HG02840 (cell line): ENCODE results near the gene MIA2.
"Not testable (repeated sequence)": the region's sequence is repeated elsewhere in the genome, so short reads cannot be mapped to it uniquely, and the experiment has no call there.

Experiments used
- ATAC-seq: cut with Tn5 transposase; IDR thresholded peaks from one replicate; pipeline ENCODE4 v1.9.1; 2021; ENCODE audit warnings: mild to moderate bottlenecking, moderate library complexity, moderate number of reproducible peaks; ENCODE audit not compliant: unreplicated experiment, low FRiP score

The MIA2 gene

GRCh38 chr14:39233680-39234326 is at the start of gene MIA2:
Gene MIA2 (plus strand): TSS chr14:39233915. CDS start chr14:39234115, 200 bp downstream.
- ATAC-seq: no peak

- ATAC-seq: no peak
These were observed 49.0 kb upstream of the MIA2 start for GRCh38 chr14:39184628-39185255.

GRCh38 chr14:39185256-39186049 is 48.3 kb upstream of the MIA2 start:
- ATAC-seq: no peak

- ATAC-seq: no peak
These were observed 46.7 kb upstream of the MIA2 start for GRCh38 chr14:39186941-39187525.

- no peak for ATAC-seq
These were observed 29.8 kb upstream of the MIA2 start for GRCh38 chr14:39203659-39204606.

GRCh38 chr14:39207430-39207829 is 26.3 kb upstream of the MIA2 start:
- not testable (repeated sequence) for ATAC-seq

- ATAC-seq: no peak
These were observed 22.5 kb upstream of the MIA2 start for GRCh38 chr14:39211109-39211741.

GRCh38 chr14:39212034-39212433 is 21.7 kb upstream of the MIA2 start:
- no peak for ATAC-seq

GRCh38 chr14:39212693-39213092 is 21.0 kb upstream of the MIA2 start:
- ATAC-seq: no peak

GRCh38 chr14:39217214-39217879 is 16.4 kb upstream of the MIA2 start:
- ATAC-seq: no peak

- no peak for ATAC-seq
These were observed 15.4 kb upstream of the MIA2 start for GRCh38 chr14:39218171-39218769.

- ATAC-seq: no peak
These were observed 14.6 kb upstream of the MIA2 start for GRCh38 chr14:39219075-39219499.

GRCh38 chr14:39220473-39220872 is 13.2 kb upstream of the MIA2 start:
- not testable (repeated sequence) for ATAC-seq

- no peak for ATAC-seq
These were observed 5.7 kb upstream of the MIA2 start for GRCh38 chr14:39228044-39228443.

- no peak for ATAC-seq
These were observed 5.0 kb upstream of the MIA2 start for GRCh38 chr14:39228509-39229221.

- ATAC-seq: no peak
These were observed 4.5 kb upstream of the MIA2 start for GRCh38 chr14:39229222-39229543.

- no peak for ATAC-seq
These were observed 4.1 kb upstream of the MIA2 start for GRCh38 chr14:39229601-39230110.
